Activated CD8-positive, alpha-beta memory T cell treated with anti-CD3 and anti-CD28 coated beads, Interleukin-2, amount 50 U/mL, for 48 hours (primary cell): ENCODE measurements around the gene ZNF396.

Experiments used
- DNase-seq: peaks from one replicate; pipeline ENCODE4 v3.0.0-alpha.2; 2020

The ZNF396 gene

DNA sequence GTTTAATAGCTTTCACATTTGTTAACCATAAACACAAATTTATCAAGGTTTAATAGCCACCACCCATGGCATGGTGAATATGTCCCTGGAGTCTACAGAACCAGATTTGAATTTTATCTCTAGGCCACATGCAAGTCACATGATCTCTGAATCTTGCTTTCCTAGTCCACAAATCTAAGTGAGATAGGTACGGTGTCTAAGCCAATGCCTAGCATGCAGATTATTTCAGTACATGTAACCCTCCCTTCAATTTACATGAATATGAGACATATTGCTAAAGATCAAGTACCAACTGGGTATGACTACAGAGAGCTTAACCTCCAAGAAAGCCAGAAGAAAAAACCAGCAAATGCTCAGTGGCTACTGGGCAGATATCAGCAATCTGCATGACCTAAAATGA is 42.9 kb downstream of the ZNF396 start:
- no peak for DNase-seq

DNA sequence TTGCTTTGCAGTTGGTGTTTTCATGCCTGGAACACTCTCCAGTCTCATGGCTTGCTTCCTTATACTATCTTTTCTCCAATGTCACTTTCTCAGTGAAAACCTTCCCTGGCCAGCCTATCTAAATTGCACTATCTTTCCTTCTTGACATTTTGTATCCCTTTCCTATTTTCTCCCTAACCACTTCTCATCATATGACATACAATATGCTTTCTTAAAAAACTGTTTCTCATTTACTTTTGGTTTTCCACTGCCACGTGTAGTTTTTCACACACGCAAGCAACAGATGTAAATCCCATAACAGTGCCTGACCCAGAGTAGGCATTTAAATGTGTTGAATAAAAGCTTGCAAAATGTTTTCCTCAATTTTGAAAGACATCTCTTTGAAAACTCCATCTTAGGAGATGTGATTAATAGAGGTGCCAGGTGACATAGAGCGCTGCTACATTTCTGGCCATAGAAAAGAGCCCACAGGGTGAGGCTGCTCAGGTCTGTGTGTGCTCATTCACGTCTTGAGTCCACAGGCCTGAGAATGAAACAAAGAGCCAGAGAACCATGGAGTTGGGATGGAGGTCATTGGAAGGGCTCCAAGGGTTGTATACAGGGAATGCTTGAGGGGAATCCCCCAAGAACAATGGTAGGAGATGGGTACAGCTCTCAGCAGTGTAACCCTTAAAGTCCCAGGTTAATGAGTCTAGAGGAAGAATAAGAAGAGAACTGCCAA is 45.6 kb downstream of the ZNF396 start:
- DNase-seq = no peak

DNA sequence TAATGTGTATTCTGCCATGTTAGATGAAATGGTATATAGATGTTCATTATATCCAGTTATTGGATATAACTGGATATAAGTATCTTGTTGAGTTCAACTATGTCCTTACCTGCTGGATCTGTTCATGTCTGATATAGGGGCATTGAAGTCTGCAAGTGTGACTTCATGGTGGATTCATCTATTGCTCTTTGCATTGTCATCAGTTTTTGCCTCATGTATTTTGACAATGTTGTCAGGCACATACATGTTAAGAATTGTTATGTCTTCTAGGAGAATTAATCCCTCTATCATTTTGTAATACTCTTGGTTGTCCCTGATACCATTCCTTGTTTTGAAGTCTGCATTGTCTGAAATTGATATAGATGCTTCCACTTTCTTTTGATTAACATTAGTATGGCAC is 48.3 kb downstream of the ZNF396 start:
- DNase-seq = no peak

DNA sequence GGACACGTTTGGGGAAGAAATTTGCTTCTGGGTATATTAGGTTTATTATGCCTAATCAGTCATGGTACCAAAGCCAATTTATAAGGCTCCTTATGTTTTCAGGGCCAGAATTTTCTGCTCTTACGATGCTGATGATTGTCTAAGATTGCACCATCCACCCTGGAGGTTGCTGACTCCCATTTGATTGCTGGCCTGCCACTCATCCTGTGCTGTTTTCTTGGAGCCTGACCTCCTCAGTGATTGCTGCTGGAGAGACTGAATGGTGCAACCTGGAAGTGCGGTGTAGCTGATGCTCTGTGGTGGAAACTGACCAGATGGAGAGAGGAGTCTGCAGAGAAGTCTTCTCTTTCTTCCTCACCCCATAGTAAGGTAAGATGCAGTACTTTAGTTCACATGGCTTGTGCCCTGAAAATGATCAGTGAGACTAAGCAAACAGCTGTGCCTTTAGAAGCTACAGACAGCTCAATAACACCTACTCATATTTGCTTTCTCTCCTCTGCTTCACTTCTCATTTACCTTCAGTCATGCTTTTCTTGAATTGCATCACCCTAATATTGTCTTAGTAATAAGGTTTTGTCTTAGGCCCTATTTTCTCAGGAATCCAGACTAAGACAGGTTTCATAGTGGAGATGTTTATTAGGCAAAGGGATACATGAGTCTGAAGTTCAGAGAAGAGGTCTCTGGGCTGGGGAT is 50.3 kb downstream of the ZNF396 start:
- DNase-seq = no peak

DNA sequence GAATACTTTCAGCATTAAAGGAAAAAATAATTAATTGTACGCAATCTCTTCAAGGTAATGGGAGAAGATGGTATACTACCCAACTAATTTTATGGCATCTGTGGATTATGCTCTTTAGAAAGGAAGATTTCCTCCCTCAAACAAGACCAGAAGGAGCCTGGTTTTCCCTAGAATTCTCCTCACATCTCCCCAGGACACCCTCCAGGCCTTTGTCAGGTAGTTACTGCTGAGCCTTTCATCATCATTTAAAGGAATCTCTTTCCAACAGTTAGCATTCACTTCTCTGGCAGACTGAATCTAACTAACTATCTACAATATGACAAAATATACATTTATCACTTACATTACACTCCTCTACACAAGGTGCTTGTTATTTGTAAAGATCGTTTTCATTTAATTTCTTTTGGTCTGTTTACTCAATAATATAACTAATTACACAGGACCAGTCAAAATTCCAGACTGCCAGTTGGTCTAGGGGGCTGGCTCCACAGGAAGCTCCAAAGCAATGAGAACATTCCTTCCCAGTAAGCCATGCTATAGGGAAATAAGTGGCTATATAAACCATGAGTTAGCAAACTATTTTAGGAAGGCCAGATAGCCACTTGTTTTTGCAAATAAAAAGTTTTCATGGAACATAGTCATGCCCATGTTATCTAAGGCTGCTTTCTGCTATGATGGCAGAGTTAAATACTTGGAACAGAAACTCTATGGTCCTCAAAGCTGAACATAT is 52.0 kb downstream of the ZNF396 start:
- no peak for DNase-seq

DNA sequence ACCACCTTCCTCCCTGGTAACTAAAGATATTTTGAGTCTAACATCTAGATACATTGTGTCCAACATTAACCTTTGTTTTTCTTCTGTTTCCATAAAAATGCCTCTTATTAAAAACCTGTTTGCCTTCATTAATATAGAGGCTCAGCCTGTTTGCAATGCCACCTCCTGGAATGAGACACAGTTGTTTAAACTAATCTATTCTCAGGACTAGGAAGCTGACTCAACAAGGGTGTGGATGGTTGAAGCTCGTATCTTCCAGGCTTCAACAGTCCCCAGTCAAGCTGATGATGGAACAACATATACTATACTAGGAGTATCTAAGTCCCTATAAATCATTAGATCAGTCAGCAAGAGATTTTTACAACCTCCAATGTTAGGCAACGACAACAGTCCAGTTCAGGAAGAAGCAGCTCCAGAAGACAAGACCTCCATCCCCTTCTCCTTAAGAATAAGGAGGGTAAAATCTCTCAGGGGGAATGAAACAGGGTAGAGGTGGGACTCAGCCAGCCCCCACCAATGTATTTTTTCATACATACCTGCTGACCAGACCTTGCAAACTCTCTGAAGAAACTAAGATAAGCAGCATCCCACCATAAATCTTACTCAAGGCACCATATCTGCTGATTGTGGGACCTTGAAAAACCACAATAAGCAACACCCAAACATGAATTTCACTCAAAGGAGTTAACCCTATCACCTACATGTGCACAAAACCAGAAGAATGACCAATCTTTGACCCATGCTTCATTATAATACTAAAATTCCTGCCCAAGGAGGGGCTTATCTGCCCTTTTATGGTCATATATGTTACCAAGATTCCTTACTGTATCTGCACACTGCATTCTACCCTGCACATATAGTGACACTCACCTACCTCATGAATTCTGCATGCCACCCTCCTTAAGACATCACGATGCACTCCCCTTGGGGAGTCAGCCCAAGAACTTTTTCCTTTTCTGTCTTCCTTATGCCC is 54.4 kb downstream of the ZNF396 start:
- DNase-seq = no peak
